Astrocyte of the spinal cord (primary cell): ENCODE data around the gene SLC35E3.
"Not testable (repeated sequence)": the region's sequence is repeated elsewhere in the genome, so short reads cannot be mapped to it uniquely, and the experiment has no call there.

Experiments
- DNase-seq: peaks from one replicate; pipeline ENCODE4 v3.0.0; 2011; ENCODE audit warnings: low read depth, low spot score
- H3K4me3 ChIP-seq: 2 replicates; pipeline ENCODE4 v1.5.1; 2011; ENCODE audit warnings: low read depth, mild to moderate bottlenecking, low read length, moderate library complexity
- CTCF ChIP-seq: IDR thresholded peaks from 2 replicates; pipeline ENCODE4 v1.5.1; 2012; ENCODE audit warnings: low read depth, mild to moderate bottlenecking, low read length, inconsistent platforms
- in situ Hi-C: cut with HindIII; loops from 2 replicates; pipeline ENCODE4 v1.10.0; 2017; ENCODE audit warnings: low sequenced_read_pairs

The SLC35E3 gene

DNA sequence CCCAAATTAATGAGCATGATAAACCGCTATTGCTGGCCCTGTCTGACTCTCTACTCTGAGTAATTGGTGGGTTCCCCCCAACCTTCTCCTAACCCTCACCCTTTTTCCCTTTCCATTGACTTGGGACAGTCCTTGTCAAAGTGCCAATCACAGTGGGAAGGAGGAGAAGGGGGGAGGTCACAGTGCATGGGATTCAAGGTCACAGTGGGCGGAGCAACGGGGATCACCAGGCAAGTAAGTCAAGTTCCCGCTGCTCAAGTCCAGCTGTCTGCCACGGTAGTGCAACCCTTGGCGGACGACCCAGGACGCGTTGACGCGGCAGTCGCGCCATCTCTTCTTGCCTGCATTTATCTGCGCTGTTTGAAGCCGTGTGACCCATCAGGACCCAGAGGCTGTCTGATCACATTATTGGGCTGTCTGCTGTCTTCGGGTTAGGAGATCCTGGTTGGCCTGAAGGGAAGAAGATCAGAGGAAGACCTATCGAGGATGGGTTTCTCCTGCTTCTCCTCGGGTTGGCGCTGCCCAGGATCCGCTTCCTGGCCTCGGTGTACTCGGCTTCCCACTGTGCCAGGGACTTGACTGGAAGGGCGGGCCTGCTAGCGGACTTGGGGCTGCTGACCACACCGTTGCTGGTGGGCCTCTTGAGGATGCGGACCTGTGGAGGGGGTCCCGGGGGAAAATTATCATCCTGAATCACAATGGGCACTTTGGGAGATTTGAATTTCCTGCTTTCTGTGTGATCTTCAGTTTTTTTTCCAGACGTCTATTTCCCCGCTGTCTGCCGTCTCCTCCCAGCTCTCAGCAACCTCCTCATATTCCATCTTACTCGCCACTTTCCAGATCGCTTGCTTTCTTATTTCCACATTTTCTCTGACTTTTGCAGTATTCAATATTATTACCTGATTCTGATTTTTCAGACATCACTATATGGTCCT is 58.9 kb downstream of the SLC35E3 start:
- no peak for DNase-seq
- no peak overlapping the region for H3K4me3 ChIP-seq
- no peak for TF ChIP-seq CTCF
- in situ Hi-C loops: no loop called here

DNA sequence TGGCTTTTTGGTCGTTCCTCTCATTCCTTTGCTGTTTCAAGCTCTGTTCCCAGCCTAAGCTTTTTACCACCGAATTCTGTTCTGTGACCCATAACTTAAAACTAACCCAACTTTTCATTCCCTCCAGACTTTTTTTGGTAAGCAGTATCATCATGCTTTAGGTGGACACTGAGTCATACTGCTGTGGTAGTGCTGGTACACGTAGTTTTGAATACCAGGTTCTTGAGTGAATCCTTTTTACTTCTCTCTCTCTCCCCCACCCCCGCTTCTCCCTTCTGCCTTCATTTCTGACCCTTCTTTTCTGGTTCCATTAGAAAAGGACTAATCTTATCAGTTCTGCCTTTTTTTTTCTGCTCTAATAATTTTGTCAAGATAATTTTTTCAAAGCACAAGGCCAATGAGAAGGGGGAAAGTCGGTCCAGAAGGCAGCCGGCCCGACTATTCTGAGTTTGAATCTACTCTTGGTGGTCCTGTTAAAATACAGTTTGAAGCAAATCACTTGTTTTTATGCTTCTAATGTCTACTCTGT is 59.7 kb downstream of the SLC35E3 start:
- in situ Hi-C loops: no loop called here
- H3K4me3 ChIP-seq: no peak overlapping the region
- TF ChIP-seq CTCF: no peak
- DNase-seq: no peak

DNA sequence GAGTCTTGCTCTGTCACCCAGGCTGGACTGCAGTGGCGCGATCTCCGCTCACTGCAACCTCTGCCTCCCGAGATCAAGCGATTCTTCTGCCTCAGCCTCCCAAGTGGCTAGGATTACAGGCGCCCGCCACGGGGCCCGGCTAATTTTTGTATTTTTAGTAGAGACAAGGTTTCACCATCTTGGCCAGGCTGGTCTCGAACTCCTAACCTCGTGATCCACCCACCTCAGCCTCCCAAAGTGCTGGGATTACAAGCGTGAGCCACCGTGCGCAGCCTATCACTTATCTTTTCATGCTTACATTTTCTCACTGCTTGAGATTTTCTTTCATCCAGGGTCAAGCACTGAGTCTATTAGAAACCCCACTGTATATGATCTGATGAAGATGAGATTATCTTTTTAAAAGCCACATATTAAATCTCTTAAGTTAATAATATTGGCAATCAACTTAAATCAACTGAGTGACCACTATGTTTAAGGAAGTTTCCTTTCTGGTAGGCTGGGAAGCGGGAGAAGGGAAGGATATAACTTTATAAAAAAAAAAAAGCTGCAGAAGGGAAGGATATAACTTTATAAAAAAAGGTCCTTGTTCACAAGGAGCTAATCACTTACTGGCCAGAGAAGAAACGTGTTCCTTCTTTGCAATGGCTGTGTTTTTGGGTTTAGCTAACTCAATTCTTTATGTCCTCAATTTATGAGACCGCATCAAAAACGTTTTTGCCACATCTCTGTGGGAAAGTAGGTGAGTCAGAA is 60.7 kb downstream of the SLC35E3 start:
- DNase-seq: no peak
- in situ Hi-C loops: no loop called here
- no peak for TF ChIP-seq CTCF
- no peak overlapping the region for H3K4me3 ChIP-seq

GRCh38 chr12:68807274-68807575 is 61.2 kb downstream of the SLC35E3 start:
- H3K4me3 ChIP-seq: peak overlapping the region; percentile 98
- in situ Hi-C loops, DNase-seq: not testable (repeated sequence)

GRCh38 chr12:68807576-68808387 is 61.8 kb downstream of the SLC35E3 start, which contains the start of gene MDM2:
Gene MDM2, plus strand, starts transcription at chr12:68808177. Its CDS starts 301 bp downstream, at chr12:68808478.
- peak; percentile 63 for TF ChIP-seq CTCF
- peak; percentile 91 for DNase-seq
- H3K4me3 ChIP-seq: peak within 1 kb of the TSS; percentile 98
- in situ Hi-C loops: no loop called here

DNA sequence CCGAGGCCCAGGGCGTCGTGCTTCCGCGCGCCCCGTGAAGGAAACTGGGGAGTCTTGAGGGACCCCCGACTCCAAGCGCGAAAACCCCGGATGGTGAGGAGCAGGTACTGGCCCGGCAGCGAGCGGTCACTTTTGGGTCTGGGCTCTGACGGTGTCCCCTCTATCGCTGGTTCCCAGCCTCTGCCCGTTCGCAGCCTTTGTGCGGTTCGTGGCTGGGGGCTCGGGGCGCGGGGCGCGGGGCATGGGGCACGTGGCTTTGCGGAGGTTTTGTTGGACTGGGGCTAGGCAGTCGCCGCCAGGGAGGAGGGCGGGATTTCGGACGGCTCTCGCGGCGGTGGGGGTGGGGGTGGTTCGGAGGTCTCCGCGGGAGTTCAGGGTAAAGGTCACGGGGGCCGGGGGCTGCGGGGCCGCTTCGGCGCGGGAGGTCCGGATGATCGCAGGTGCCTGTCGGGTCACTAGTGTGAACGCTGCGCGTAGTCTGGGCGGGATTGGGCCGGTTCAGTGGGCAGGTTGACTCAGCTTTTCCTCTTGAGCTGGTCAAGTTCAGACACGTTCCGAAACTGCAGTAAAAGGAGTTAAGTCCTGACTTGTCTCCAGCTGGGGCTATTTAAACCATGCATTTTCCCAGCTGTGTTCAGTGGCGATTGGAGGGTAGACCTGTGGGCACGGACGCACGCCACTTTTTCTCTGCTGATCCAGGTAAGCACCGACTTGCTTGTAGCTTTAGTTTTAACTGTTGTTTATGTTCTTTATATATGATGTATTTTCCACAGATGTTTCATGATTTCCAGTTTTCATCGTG is 62.6 kb downstream of the SLC35E3 start:
- in situ Hi-C loops: no loop called here
- peak overlapping the region; percentile 98 for H3K4me3 ChIP-seq
- no peak for TF ChIP-seq CTCF
- peak; percentile 93 for DNase-seq
